Measurements from ENCODE around the gene SYCP2.
"Not testable (repeated sequence)": the region's sequence is repeated elsewhere in the genome, so short reads cannot be mapped to it uniquely, and the experiment has no call there.

The SYCP2 gene

DNA sequence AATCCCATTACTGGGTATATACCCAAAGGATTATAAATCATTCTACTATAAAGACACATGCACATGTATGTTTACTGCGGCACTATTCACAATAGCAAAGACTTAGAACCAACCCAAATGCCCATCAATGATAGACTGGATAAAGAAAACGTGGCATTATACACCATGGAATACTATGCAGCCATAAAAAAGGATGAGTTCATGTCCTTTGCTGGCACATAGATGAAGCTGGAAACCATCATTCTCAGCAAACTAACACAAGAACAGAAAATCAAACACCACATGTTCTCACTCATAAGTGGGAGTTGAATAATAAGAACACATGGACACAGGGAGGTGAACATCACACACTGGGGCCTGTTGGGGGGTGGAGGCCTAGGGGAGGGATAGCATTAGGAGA lies 43.4 kb downstream of the SYCP2 start:
- not testable (repeated sequence) for DNase-seq

GRCh38 chr20:59888050-59888449 lies 45.4 kb downstream of the SYCP2 start:
- DNase-seq = no peak

GRCh38 chr20:59884494-59884893 lies 48.9 kb downstream of the SYCP2 start:
- DNase-seq = no peak

DNA sequence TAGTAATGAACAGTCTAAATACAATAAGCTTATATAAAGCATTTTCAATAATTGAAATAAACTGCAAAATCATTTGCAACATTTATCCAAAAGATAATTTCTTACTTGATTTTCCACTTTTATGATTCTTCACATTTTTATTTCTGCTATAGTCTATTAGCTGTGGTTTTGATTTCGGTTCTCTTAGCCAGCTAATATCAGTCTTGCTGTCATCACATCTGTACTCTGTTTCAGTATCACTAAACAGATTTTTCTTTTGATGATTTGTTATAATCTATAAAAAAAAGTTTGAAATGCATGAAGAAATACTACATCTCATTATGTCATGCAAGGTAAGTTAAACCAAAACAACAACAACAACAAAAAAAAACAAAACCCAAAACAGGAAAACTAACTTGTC lies 53.2 kb downstream of the SYCP2 start:
- DNase-seq = no peak

GRCh38 chr20:59873409-59873808 lies 60.0 kb downstream of the SYCP2 start:
- no peak for DNase-seq

DNA sequence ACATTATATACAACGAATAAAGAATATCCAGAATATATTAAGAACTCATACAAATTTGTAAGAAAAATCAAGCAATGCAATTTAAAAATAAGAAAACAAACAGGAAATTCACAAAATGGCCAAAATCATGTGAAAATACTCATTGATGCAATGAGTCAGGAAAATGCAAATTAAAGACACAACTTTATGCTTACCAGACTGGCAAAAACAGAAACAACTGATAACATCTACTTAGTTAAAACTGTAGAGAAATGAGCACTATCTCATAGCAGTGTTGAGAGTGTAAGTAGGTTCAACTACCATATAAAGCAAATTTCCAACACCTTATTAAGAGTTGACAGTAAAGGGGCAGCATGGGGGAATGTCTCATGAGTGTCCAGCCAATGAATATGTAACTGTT lies 62.3 kb downstream of the SYCP2 start:
- no peak for DNase-seq

- DNase-seq = no peak
Observed at GRCh38 chr20:59866338-59866737, 67.1 kb downstream of the SYCP2 start.

- no peak for DNase-seq
Observed at GRCh38 chr20:59864726-59865125, 68.7 kb downstream of the SYCP2 start.

DNA sequence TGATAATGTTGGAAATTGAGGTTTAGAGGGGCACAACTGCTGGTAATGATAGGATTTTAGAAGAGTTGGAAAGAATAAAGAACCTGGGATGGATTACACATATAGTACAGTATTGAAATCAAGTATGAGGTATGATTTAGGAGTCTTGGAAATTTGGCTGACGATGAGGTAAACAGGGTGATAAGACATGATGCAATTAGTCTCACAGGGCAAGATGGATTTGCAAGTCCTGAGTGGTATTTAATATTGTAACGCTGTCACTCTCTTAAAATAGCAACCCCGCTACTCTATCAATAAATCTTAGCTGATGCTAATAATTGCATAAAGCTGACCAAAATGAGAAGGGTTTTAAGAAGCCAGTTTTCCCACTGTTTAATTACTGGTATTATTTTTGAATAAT lies 70.4 kb downstream of the SYCP2 start:
- DNase-seq = no peak

- DNase-seq = no peak
Observed at GRCh38 chr20:59861401-59861800, 72.0 kb downstream of the SYCP2 start.

DNA sequence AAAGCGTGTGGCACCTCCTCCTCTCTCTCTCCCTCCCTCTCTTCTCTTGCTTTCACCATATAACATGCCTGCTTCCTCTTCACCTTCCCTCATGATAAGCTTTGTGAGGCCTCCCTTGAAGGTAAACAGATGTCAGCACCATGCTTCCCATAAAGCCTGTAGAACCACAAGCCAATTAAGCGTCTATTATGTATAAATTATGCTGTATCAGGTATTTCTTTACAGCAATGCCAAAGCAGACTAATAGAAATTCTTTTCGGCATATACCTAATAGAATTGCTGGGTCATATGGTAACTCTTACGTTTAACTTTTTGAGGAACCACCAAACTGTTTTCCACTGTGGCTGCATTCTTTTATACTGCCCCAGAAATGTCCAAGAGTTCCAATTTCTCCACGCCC lies 75.0 kb downstream of the SYCP2 start:
- DNase-seq = no peak

DNA sequence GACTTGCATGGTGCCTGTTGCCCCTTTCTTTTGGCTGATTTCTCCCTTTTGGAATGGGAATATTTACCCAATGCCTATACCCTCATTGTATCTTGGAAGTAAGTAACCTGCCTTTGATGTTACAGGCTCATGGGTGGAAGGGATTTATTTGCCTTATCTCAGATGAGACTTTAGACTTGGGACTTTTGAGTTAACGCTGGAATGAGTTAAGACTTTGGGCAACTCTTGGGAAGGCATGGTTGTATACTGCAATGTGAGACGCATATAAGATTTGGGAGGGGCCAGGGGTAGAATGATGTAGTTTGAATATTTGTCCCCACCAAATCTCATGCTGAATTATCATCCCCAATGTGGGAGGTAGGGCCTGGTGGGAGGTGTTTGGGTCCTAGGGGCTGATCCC lies 75.5 kb downstream of the SYCP2 start:
- no peak for DNase-seq

GRCh38 chr20:59856941-59857340 lies 76.5 kb downstream of the SYCP2 start:
- not testable (repeated sequence) for DNase-seq

DNA sequence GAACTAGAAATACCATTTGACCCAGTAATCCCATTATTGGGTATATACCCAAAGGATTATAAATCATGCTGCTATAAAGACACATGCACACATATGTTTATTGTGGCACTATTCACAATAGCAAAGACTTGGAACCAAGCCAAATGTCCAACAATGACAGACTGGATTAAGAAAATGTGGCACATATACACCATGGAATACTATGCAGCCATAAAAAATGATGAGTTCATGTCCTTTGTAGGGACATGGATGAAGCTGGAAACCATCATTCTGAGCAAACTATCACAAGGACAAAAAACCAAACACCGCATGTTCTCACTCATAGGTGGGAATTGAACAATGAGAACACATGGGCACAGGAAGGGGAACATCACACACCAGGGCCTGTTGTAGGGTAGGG lies 76.9 kb downstream of the SYCP2 start:
- not testable (repeated sequence) for DNase-seq

GRCh38 chr20:59850018-59850641 lies 83.3 kb downstream of the SYCP2 start:
- peak in 1 of 2 donors; percentile 10 for DNase-seq

DNA sequence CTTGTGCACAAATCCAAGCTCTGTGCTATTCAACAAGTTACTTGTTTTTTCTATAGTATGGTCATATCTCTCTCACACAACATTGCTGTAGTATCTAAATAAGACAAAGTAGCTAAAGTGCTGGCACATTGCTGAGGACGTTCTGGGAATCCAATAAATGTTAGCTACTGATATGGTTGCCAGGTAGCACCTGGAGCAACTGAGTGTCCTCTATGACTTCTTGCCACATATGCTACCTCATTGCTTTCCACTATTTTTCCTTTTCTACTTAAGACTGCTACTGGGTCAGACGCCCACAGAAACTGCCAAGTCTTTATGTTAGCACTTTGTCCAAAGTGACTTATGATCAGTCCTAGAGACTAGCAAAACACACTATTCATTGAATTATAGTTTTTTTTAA lies 85.3 kb downstream of the SYCP2 start:
- no peak for DNase-seq

- no peak for DNase-seq
Observed at GRCh38 chr20:59845472-59845871, 88.0 kb downstream of the SYCP2 start.

GRCh38 chr20:59839400-59839799 lies 94.0 kb downstream of the SYCP2 start:
- DNase-seq = no peak

DNA sequence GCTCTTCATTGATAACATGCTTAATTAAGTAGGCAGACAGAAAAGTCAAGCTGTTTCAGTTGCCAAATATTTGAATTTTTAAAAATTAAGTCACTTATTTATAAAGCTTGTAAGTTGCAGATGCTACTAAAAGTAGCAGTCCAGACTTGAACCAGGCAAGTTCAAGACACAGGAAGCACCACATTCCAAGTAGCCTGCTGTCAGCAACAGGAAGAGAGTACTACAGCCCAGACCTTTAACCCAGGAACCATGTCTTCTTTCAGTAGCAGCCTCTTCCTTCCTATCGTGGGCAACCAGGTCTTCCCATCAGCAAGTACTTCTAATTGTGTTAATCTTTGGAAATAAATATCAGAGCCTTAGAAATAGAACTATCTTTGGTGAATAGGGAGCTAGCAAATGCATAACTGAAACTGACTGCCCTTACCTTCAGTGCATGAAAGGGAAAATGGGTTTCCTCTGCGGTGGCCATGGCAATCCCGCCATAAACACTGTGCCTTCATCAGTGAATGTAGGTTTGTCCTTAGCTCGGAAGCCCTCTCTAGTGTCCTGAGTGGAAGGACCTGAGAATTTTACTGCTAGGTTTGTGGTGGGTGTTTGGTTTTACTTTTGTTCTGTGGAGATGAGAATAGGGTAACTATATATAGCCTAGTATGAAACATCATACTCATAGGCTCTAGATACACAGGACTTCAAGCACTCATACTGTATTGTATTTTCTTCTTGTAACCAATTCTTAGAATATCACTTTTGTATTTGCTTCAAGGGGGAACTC lies 95.6 kb downstream of the SYCP2 start:
- DNase-seq = no peak

DNA sequence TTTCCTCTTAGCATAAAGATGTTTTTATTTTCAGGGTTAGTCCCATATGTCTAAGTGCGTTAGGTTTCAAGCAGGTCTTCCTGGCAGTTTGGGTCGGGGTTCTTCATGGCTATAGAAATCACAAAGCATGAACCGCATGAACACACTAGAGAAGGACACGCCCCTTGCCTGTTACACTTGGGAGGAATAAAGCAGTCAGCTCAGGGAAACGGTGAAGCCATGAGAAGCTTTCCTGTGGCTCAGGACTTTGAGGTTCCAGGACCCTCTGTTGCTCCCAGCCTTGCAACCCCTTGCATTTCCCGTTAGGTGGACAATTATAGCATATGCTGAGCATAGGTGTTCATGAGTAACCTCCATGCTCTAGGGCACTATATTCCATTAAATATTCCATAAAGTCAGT lies 96.7 kb downstream of the SYCP2 start:
- DNase-seq = no peak

- no peak for DNase-seq
Observed at GRCh38 chr20:59835448-59836395, 97.7 kb downstream of the SYCP2 start.

- no peak for DNase-seq
Observed at GRCh38 chr20:59835057-59835447, 98.4 kb downstream of the SYCP2 start.

All from CD4-positive, alpha-beta T cell treated with Interleukin-4 for 1 hour (primary cell).